Stimulated activated CD8-positive, alpha-beta memory T cell treated with anti-CD3 and anti-CD28 coated beads, Interleukin-4, amount 100 ng/mL, for 48 hours (primary cell): Measurements from ENCODE around the gene NT5M.

ENCODE experiments used
- DNase-seq: peaks from one replicate; pipeline ENCODE4 v3.0.0-alpha.2; 2020

The NT5M gene

GRCh38 chr17:17343896-17344506, 40.8 kb downstream of the NT5M start:
- DNase-seq = no peak

- DNase-seq = no peak
Observed at GRCh38 chr17:17344507-17345293, 41.5 kb downstream of the NT5M start.

GRCh38 chr17:17345294-17345597, 42.1 kb downstream of the NT5M start:
- DNase-seq = no peak

- DNase-seq = no peak
Observed at GRCh38 chr17:17345686-17346427, 42.7 kb downstream of the NT5M start.

GRCh38 chr17:17346428-17347233, 43.5 kb downstream of the NT5M start:
- no peak for DNase-seq

GRCh38 chr17:17347234-17347955, 44.2 kb downstream of the NT5M start:
- no peak for DNase-seq

GRCh38 chr17:17347956-17348871, 45.0 kb downstream of the NT5M start:
- no peak for DNase-seq

GRCh38 chr17:17348872-17349723, 45.9 kb downstream of the NT5M start:
- DNase-seq = no peak

GRCh38 chr17:17349724-17350106, 46.5 kb downstream of the NT5M start:
- DNase-seq = no peak

- no peak for DNase-seq
Observed at GRCh38 chr17:17350491-17351355, 47.5 kb downstream of the NT5M start.

GRCh38 chr17:17351356-17351891, 48.3 kb downstream of the NT5M start:
- DNase-seq = no peak

GRCh38 chr17:17351901-17352781, 49.0 kb downstream of the NT5M start:
- DNase-seq = no peak

GRCh38 chr17:17352836-17353624, 49.9 kb downstream of the NT5M start:
- no peak for DNase-seq

GRCh38 chr17:17353625-17354484, 50.7 kb downstream of the NT5M start:
- no peak for DNase-seq

- DNase-seq = peak; percentile 86
Observed at GRCh38 chr17:17354560-17355349, 51.6 kb downstream of the NT5M start.
